ENCODE data around the gene LMCD1.

LMCD1 gene

DNA sequence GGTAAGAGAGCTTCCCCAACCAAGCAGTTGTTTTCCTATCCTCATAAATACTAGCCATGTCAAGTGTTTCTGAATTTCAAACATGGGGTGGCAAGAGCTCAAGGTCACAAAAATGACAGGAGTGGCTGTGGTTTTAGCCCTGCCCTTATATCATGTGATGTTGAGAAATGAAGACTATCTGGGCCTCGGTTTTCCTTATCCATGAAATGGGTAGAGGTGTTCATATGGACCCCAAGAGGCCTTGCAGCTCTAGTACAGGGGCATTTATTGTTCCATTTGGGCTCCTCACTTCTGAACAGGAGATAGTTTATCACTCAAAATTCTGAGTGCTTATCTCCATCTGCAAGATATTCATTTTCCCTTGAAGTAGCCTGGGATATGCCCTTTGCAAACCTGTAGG, 35.8 kb downstream of the LMCD1 start:
- no peak for DNase-seq (ENCODE audit: low spot score)

DNA sequence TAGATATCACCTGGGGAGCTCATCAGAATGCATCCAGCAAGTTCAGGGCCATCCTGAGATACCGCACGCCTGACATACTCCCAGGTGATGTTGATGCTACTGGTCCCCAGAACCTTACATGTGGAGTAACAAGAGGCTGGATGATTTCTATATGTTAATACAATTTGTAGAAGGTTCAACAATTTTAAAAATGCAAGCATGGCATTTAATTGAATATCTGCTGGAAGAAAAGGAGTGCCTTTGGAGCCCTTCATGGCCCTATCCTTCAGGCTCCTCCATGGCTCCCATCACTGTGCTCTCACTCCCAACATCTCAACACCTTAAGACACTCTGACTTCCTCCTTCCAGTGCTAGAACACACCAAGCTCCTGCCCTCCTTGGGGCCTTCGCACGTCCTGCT, 36.6 kb downstream of the LMCD1 start:
- no peak for DNase-seq (ENCODE audit: low spot score)

DNA sequence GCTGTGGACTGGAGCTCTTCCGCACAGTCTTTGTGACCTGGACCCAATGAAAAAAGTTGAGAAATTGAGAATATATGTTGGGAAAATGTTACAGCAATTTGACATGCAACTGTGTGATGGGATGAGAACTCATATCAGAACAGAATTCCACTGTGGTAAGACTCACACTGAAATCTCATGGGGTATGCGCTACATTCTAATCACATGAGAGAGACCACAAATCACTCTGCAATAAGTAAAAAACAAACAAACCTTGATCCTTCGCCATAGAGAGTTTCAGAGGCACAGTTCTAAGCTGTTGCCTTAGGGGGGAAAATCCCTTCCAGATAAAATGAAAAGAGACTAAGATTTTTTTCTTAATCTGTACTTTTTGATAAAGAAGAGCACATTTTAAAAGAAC, 37.3 kb downstream of the LMCD1 start:
- DNase-seq (ENCODE audit: low spot score) = no peak

DNA sequence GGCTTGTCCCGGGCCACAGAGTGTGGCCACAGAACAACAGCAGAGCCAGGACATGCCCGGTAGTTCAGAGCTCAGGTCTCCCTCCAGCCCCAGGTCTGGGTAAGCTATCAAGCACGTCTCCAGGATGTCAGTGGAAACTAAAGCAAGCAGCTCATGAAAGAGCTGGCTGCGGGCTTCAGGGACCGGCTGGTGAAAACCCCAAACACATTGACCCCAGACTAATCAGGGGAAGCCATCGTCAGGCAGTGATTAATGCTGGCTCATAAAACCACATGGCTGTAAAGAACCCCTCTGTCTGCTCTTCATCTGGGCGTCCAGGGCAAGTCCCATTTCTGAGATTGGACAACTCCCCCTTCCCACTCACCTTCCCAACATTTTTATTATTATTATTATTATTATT, 37.8 kb downstream of the LMCD1 start:
- no peak for DNase-seq (ENCODE audit: low spot score)

DNA sequence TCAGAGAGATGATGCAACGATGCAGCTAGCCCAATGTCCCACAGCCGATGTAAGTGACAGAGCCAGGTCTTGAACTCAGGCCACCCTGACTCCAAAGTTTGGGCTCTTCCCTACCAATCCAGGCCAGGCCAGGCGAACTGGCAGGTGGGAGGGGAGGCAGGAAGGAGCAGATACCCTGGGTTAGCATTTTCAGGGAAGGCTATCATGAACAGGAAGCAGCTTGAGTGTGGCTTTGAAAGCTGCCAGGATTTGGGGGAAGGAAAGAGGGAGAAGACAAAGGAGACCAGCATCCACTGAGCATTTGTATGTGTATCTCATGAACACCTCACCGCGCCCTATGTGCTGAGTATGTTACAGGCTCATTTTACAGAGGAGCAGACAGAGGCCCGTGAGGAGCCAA, 38.8 kb downstream of the LMCD1 start:
- DNase-seq (ENCODE audit: low spot score) = no peak

DNA sequence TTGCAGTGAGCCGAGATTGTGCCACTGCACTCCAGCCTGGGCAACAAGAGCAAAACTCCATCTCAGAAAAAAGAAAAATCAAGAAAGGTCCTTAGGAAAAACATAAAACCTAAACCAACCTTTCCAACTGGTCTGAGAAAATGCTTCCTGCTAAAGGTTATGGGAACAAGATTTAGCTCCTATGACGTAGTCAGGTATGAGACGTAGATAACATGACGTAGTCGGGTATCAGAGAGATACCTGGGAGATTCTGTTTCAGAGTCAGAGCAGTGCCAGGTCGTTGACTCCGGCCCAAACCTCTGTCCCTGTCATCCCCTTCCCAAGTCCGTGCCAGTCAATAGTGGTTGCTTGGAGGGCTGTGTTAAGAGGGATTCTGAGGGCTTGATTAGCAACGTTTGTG, 39.9 kb downstream of the LMCD1 start:
- DNase-seq (ENCODE audit: low spot score) = no peak

DNA sequence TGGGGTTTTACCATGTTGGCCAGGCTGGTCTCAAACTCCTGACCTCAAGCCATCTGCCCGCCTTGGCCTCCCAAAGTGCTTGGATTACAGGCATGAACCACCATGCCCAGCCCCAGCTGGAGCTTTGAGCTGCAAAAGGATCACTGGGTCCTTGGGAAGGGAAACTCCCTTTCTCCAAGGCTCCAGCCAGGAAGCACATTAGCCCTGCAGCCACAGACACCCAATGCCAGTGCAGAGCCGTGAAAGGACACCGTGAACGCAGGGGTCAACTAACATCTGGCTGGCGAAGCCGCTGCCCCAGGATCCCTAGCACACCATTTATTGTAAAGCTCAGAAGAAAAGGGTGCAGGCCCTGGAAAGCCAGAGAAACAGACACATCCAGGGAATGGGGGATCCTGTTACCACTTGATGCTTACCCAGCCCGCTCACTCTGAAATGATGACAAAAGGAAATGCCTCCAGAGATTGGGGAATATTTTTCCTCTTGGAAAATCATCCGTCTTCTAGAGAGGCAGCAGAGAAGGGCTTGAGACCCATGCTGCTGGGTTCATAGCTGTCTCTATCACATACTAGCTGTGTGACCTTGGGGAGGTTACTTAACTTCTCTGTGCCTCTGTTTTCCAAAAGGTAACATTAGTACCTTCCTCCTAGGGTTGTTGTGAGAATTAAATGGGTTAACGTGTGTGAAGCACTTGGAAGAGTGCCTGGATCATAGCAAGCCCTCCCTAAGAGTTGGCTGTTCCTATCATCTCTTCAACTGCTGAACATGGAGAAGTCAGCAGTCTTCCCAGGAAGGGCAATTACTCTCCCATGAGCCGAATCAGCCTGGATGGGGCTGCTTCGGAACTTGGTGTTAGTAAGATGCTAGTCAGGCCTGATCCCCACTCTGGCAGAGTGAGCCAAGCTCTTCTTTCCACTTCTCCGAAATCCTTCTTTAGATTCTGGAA, 40.8 kb downstream of the LMCD1 start:
- no peak for DNase-seq (ENCODE audit: low spot score)

DNA sequence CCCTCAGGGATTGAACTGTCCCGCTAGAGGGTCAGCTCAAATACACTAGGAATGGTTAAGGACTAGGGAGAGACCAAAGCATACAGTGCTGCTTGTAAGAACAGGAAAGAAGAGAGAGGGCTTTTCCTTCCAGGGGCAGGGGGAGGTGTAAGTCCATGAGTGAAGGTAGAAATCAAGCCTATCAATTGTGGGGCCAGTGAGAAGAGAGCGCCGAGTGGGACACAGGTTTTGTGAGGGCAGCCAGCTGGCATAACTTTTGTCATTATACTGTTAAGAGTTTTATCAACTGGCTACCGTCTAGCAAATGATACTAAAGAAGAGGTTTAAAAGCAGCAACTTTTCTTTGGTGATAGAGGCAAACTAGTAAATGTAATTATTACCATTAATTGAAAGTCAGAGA, 45.0 kb downstream of the LMCD1 start:
- DNase-seq (ENCODE audit: low spot score) = no peak

DNA sequence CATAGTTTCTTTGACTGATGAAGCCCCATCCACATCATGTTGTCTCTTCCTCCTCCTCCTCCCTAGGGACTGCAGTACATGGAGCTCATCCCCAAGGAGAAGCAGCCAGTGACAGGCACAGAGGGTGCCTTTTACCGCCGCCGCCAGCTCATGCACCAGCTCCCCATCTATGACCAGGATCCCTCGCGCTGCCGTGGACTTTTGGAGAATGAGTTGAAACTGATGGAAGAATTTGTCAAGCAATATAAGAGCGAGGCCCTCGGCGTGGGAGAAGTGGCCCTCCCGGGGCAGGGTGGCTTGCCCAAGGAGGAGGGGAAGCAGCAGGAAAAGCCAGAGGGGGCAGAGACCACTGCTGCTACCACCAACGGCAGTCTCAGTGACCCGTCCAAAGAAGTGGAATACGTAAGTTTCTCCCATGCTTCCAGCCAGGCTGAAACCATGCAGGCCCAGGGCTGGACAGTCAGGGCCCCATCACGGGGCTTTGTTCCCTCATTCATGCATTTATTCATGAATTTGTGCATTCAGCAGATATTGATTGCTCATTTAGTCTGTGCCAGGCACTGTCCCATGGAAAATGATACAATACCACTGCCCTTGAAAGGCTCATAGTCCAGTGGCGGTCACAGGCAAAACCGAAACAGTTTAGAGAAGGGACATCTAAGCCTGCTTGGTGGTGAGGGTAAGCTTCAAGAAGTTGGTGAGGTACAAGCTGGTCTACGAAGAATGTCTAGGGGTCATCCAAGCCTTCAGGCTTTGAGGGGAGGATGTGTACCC, 47.1 kb downstream of the LMCD1 start:
- DNase-seq (ENCODE audit: low spot score) = no peak

DNA sequence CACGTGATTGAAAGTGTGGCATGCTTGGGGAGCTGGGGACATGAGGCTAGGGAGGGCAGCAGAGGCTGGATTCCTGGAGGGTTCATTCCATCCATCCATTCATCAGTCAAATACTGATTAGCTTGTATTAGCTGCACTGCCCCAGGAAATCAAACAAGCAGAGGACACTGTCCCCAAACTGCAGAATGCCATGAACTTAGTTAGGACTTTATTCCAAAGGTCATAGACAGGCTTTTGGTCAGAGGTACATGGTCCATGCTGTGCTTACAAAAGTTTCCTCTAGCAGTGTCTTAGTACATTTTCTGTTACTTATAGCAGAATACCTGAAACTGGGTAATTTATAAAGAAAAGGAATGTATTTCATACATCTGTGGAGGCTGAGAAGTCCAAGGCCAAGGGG, 47.7 kb downstream of the LMCD1 start:
- no peak for DNase-seq (ENCODE audit: low spot score)

DNA sequence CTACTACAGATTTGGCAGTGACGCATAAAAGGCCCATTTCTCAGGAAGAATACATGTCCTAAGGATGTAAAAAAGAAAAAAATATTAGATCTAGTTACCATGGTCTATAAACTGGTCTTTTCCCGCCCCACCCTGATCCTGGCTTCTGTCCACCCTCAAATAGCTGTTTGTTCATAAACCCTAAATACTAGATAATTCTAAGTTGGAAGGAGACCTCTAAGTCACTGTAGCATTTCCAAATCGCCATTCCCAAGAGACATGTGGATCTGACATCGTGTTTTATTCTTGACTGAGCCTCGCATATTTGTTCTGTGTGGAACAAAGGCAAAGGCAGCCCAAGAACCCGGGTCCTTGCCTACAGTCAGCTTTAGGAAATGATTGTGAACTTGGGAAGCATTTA, 49.0 kb downstream of the LMCD1 start:
- DNase-seq (ENCODE audit: low spot score) = no peak

DNA sequence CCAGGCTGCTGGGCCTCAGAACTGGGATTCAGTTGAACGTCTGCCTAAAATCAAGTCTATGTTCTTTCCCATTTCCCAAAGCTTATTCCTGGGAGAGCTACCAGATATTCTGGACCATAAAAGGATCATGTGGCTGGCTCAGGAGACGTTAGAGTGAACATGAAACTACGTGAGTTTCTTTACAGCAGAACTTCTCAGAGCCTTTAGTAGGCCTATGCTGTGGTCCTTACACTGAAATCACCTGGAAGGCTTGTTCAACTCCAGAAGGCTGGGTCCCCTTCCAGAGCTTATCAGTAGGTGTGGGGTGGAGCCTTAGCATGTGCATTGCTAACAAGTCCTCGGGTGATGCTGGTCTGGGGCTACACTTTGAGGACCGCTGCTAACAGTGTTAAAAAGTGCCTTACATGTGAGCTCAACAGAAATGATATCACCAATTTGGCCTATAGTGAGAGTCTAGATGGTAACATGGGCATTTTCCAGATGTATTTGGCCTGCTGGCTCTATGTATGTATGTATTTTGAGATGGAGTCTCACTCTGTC, 50.7 kb downstream of the LMCD1 start:
- DNase-seq (ENCODE audit: low spot score) = no peak

DNA sequence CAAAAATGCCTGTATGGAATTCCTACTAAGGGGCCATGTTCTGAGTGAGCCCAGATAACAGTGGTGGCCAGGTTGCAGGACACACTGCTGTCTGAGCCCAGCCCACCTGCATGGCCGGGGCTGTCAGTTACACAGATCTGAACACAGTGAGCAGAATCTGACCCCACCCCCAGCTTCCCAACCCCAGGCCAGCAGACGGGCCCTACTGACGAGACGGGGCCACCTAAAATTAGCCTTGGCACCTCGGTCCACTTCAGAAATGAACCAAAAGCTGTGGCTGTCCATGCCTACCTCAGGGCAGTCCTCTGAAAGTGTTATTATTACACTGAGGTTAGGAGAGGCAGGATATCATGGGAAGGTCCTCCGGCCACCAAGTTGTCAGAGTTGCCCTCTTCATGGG, 51.8 kb downstream of the LMCD1 start:
- no peak for DNase-seq (ENCODE audit: low spot score)

DNA sequence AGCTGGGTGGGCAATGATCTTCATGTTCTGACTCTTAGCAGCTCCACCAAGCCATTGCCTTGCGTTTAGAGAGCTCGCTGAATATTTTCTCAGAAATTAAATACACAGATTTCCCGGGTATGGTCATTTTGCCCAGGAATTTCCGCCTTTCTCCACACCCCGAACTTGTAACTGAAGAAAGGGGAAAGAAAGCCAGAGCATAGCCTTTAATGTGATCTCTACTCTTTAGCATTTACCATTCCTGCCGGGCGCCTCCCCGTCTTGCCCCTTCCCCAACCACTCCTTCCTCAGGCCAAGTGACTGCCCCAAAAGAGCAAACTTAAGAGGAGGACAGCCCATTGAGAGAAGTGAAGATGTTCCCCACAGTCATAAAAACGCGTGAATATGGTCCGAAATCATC, 53.1 kb downstream of the LMCD1 start:
- DNase-seq (ENCODE audit: low spot score) = no peak

DNA sequence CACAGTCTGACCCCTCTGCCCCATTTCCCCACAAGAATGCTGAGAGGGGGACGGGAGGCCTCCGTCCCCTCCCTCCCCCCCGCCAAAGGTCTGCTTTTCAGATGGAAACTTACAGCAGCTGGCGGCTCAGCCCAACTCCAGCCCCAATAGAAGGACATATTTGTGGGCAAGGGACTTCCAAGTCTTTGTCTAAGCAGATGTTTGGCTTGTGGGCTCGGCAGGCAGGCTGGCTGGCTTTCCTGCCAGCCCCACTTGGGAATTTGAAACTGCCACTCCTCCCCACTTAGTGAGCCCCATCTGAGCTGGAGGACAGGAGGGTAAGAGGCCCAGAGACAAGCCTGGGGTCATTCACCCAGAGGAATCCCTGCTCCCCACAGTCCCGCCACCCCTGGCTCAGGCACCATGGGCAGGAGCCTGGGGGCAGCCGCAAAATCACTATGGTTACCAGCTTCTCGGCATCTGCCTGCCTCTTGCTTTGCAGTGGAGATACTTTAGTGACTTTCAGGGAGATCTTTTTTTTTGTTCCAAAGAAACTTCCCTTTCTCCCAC, 53.6 kb downstream of the LMCD1 start:
- DNase-seq (ENCODE audit: low spot score) = no peak

DNA sequence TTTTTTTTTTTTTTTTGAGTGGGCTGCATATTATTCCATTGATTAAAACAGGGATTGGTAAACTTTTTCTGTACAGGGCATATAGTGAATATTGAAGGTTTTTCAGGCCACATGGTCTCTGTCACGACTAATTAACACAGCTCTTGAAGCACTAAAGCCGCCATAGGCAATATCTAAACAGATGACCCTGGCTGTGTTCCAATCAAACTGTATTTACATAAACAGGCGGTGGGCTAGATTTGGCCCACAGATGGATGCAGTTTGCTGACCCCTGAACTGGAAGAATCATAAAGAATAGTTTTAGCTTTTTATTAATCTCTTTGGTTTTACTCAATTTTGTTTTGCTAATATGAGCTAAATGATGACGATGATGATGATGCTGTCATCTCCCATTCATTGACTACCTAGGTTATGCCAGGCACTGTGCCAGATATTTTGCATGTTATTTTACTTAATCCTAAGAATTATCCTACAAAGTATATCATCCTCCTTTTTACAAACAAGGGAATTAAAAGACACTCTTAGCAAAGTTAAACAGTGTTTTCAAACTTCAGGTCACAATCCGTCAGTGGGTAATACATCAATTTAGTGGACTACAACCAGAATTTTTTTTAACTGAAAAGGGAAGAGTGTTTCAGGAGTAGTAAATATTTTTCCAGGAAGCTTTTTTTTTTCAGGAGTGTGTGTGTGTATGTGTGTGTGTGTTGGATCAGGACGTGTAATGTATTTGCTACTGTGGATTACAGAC, 54.3 kb downstream of the LMCD1 start:
- DNase-seq (ENCODE audit: low spot score) = no peak

DNA sequence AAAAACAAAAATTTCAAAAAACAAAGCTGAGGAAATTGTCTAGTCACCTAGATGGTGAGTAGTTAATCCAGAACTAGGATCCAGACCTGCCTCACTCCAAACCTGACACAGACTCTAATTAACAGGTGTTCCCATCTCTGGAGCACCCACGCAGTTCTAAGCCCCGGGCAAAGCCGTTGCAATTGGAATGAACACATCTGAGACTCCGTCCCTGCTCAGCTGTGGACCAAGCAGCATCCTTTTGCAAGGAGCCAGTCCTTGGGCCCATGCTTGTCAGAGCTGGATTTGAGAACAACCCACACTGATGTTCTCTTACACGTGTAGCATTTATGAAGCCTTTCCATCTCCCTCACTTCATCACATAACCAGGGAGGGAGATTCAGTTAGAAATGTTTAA, 54.8 kb downstream of the LMCD1 start:
- no peak for DNase-seq (ENCODE audit: low spot score)

DNA sequence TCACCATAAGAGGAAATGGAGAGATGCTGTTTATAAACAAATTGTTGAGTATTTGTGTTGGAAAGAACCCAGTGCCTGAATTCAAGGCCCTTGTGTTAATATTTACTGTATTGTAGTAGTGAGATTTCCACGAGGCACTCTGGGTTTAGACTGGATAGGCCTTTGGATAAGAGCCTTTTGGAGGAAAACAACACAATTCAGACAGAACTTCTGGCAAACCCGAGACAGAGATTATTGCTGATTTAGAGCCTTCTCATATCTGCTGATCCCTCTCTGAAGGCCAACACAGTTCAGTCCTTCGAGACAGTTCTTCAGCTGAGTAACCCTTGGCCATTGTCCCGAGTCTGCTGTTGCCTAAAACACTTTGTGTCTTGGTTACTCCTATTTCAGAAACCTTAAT, 55.7 kb downstream of the LMCD1 start:
- no peak for DNase-seq (ENCODE audit: low spot score)

DNA sequence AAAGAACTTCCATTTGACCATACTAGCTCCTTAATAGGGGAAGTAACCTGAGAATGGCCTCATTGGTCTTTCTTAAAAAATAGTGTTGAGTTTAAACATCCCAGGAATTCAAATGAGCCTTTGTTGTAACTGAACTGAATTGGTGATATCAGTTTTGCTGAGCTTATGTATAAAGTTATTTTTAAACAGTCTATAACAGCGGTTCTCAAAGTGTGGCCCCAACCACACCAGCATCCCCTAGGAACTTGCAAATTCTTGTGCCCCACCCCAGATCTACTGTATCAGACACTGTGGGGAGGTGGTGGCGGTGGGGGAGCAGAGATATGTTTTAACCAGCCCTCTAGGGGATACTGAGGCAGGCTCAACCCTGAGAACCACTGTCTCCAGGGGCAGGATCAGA, 57.0 kb downstream of the LMCD1 start:
- DNase-seq (ENCODE audit: low spot score) = no peak

DNA sequence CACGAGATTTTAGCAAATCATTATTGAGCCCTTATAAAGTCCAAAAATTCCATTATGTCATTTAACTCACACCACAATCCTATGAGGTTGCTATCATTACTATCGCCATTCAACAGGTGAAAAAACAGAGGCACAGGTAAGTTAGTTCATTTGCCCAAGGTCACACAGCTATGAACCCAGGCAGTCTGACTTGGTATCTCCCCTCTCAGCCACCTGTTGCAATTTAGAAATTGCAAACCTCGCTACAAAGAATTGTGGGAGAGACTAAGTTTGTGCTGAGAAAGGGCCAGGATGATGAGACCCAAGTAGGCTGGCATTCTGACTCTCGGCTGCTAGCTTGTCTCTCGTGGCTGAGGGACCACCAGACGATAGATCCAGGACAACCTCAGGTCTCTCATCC, 57.7 kb downstream of the LMCD1 start:
- no peak for DNase-seq (ENCODE audit: low spot score)

DNA sequence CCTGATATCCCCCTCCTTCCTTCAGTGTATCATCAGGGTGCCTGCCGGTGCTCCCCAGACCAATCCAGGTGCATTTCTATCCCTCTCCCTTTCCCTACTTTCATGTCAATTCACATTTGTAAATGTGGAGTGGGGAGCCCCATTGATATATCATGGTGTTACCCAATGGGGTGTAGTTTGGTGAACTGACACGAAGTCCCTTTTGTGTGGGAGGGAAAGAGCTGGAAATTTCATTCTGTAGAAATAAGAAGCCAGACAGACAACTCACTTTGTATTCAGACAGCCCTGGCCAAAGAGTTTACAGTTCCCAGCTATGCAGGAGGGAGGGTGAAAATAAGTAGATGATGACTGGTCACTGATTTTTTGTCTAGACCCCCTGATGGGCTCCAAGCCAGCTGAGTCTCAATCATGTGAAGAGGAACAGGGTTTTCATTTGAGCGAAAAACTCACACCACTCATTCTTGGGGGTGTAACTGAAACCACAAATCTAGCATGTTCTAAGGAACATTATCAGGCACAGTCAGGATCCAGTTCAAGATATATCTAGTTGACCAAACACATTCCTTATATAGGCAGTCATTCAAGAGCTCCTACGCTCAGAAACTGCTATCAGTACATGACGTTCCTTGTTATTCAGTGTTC, 58.9 kb downstream of the LMCD1 start:
- DNase-seq (ENCODE audit: low spot score) = no peak

DNA sequence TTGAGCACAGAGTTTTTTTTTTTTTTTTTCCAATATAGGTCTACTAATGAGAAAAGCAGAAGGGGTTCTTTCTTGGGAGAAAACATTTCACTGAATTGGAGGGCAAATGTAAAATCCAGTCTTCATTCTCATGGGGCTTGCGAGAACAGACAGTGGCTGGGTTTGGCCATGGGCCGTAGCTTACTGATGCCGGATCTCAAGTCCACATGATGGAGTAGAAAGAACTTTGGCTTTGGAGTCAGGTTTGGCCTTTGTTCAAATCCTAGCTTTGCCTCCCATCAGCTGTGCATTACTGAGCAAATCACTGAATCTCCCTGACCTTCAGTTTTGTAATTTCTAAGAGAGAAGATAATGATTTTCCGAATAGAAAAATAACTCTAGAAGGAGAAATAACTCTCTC, 59.7 kb downstream of the LMCD1 start:
- no peak for DNase-seq (ENCODE audit: low spot score)
